OCI-LY7 (cell line): ENCODE measurements around the gene GRM1. TPM values are rescaled to one million over a fixed set of nuclear protein-coding genes. Genes with fewer than 3 reads are reported as not detected.
A peak's percentile ranks its signal among the peaks of the same experiment; 100 is the strongest.

Experiments
- BruUV-seq: library from RNA; stranded (reverse); fragments of 400-500 nt; replicated peaks from 2 replicates; lab custom pipeline; 2021; lab: Mats Ljungman, UMichigan
- CTCF ChIA-PET: fragments of 300-600 bp; sonication (Branson Sonifier 250); formaldehyde crosslinking; loops from one replicate; lab custom pipeline; 2022; ENCODE audit warnings: antibody characterized with exemption; ENCODE audit not compliant: unreplicated experiment; lab: Charles Lee
- POLR2A ChIA-PET: fragments of 300-600 bp; sonication (Branson Sonifier 250); formaldehyde crosslinking; loops from one replicate; lab custom pipeline; 2022; ENCODE audit warnings: antibody characterized with exemption; lab: Charles Lee
- DNase-seq: peaks from one replicate; pipeline ENCODE4 v3.0.0-alpha.2; 2015; ENCODE audit warnings: low spot score
- H2AFZ ChIP-seq: fragments of 200-600 bp; sonication (generic), shearing (Covaris generic); 2 replicates; pipeline ENCODE4 v1.6.1; 2014; ENCODE audit warnings: mild to moderate bottlenecking, antibody characterized with exemption, low read length, moderate library complexity
- H3K27ac ChIP-seq: fragments of 200-600 bp; sonication (generic); 2 replicates; pipeline ENCODE4 v1.5.1; 2014; ENCODE audit warnings: mixed run types, low read depth, mild to moderate bottlenecking, moderate library complexity, low read length, inconsistent platforms; ENCODE audit not compliant: poor library complexity, severe bottlenecking
- H3K36me3 ChIP-seq: fragments of 200-600 bp; sonication (generic); 2 replicates; pipeline ENCODE4 v1.6.1; 2014; ENCODE audit warnings: mild to moderate bottlenecking, antibody characterized with exemption, low read length, moderate library complexity, mixed read lengths; ENCODE audit not compliant: insufficient read depth
- H3K4me1 ChIP-seq: fragments of 200-600 bp; sonication (generic); 2 replicates; pipeline ENCODE4 v1.5.1; 2014; ENCODE audit warnings: mild to moderate bottlenecking, low read length; ENCODE audit not compliant: insufficient read depth, poor library complexity, severe bottlenecking
- H3K4me2 ChIP-seq: fragments of 200-600 bp; sonication (generic); 2 replicates; pipeline ENCODE4 v1.6.1; 2014; ENCODE audit warnings: mild to moderate bottlenecking, low read length
- H3K4me3 ChIP-seq: fragments of 200-600 bp; sonication (generic); 2 replicates; pipeline ENCODE4 v1.5.1; 2014; ENCODE audit warnings: mild to moderate bottlenecking, low read depth, low read length; ENCODE audit not compliant: poor library complexity, severe bottlenecking
- H3K79me2 ChIP-seq: fragments of 200-600 bp; sonication (generic); 2 replicates; pipeline ENCODE4 v1.6.1; 2016; ENCODE audit warnings: low read depth, mild to moderate bottlenecking, low read length, moderate library complexity, mixed read lengths; ENCODE audit not compliant: insufficient read depth
- H3K9me2 ChIP-seq: fragments of 200-600 bp; sonication (generic); 2 replicates; pipeline ENCODE4 v1.6.1; 2016; ENCODE audit warnings: mild to moderate bottlenecking, low read length, mixed read lengths; ENCODE audit not compliant: insufficient read depth
- H3K9me3 ChIP-seq: fragments of 200-600 bp; sonication (generic); 2 replicates; pipeline ENCODE4 v1.6.1; 2014; ENCODE audit warnings: mild to moderate bottlenecking, mixed run types, low read length, mixed read lengths
- H4K20me1 ChIP-seq: fragments of 200-600 bp; sonication (generic); 2 replicates; pipeline ENCODE4 v1.6.1; 2014; ENCODE audit warnings: mild to moderate bottlenecking, antibody characterized with exemption, low read length, moderate library complexity, mixed read lengths; ENCODE audit not compliant: insufficient read depth
- CTCF ChIP-seq: fragments of 200-600 bp; sonication (generic); conservative IDR thresholded peaks from 2 replicates; pipeline ENCODE4 v1.5.1; 2014; ENCODE audit warnings: mild to moderate bottlenecking, antibody characterized with exemption, low read length, moderate library complexity, mixed read lengths
- EZH2phosphoT487 ChIP-seq: fragments of 200-600 bp; sonication (generic); IDR thresholded peaks from 2 replicates; pipeline ENCODE4 v1.6.1; 2018; ENCODE audit warnings: low read depth, borderline replicate concordance, mild to moderate bottlenecking, mixed run types, antibody characterized with exemption, low read length, moderate library complexity, mixed read lengths
- intact Hi-C: fragments of 100-400 bp; cut with micrococcal nuclease; formaldehyde crosslinking; loops from one replicate; pipeline ENCODE4 v1.10.0; 2022; ENCODE audit not compliant: unreplicated experiment
- total RNA-seq, 2 experiments: library from RNA; depleted of rRNA in 1 of 2; stranded (reverse); fragments of >200 nt in 1 of 2; shearing (Covaris generic) in 1 of 2; gene quantifications; 2 replicates each; pipeline ENCODE4 v1.2.3, GENCODE V29; 2014 to 2022

GRM1 gene
- total RNA-seq, 2 experiments from 2014 or later = not detected

DNA sequence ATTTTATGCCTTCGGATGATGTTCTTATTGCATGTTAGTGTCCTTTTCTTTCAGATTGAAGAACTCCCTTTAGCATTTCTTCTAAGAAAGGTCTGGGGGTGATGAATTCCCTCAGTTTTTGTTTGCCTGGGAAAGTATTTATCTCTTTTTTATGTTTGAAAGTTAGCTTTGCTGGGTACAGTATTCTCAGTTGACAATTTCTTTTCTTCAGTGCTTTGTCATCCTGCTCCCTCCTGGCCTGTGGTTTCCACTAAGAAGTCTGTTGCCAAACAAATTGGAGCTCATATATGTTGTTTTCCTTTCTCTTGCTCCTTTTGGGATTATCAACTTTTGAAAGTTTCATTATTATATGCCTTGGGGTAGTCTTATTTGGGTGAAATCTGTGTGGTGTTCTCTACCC, 11.5 kb downstream of the GRM1 start:
- H4K20me1 ChIP-seq = no peaks in the 10 kb centered on the region
- BruUV-seq = no TSS peak
- no peak for DNase-seq
- no peak overlapping the region for H3K4me2 ChIP-seq
- intact Hi-C loops = no loop called here
- no peaks in the 10 kb centered on the region for H3K4me1 ChIP-seq
- no peaks in the 10 kb centered on the region for H3K79me2 ChIP-seq
- TF ChIP-seq CTCF (no peak), EZH2phosphoT487 (no peak)
- H3K4me3 ChIP-seq = no peak overlapping the region
- no peak overlapping the region for H3K27ac ChIP-seq
- no peak overlapping the region for H2AFZ ChIP-seq
- H3K9me3 ChIP-seq = no peaks in the 10 kb centered on the region
- ChIA-PET CTCF (no interaction called here), POLR2A (interaction anchor here (0.5 kb wide), 1 partner anchor 29 kb away, joined by 3 read pairs; no protein-coding TSS in a partner anchor)
- no peaks in the 10 kb centered on the region for H3K36me3 ChIP-seq
- no peaks in the 10 kb centered on the region for H3K9me2 ChIP-seq

GRCh38 chr6:146041282-146041681, 12.4 kb downstream of the GRM1 start:
- no peaks in the 10 kb centered on the region for H3K79me2 ChIP-seq
- H3K4me2 ChIP-seq = no peak overlapping the region
- no peak overlapping the region for H2AFZ ChIP-seq
- H3K9me2 ChIP-seq = no peaks in the 10 kb centered on the region
- DNase-seq = peak; percentile 11
- ChIA-PET POLR2A (interaction anchor here (0.6 kb wide), 1 partner anchor 67 kb away, joined by 4 read pairs; no protein-coding TSS in a partner anchor), CTCF (no interaction called here)
- H3K4me3 ChIP-seq = no peak overlapping the region
- no peak overlapping the region for H3K27ac ChIP-seq
- BruUV-seq = no TSS peak
- H3K36me3 ChIP-seq = no peaks in the 10 kb centered on the region
- no peaks in the 10 kb centered on the region for H4K20me1 ChIP-seq
- intact Hi-C loops = no loop called here
- TF ChIP-seq EZH2phosphoT487 (no peak), CTCF (peak; percentile 60)
- no peaks in the 10 kb centered on the region for H3K9me3 ChIP-seq
- H3K4me1 ChIP-seq = no peaks in the 10 kb centered on the region

DNA sequence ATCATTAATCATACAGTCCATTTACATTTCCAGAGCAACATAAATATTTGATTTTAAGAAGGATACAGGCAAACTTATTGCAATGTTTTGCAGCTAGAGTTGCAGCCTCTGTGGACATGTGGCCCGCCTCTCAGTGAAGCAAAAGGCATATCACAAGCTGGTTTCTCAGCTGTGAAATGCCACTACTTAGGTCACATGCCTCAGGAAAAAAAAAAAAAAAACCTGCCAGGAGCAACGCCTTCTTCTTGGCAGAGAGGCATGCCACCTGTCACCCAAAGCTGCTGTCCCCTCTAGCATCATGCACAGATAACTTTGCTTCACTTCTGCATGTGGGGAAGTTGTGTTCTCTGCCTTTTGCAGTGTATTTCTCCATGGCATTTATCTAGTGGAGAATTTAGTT, 18.5 kb downstream of the GRM1 start:
- Histone ChIP-seq H3K27ac (no peak overlapping the region), H3K36me3 (no peaks in the 10 kb centered on the region), H3K4me3 (no peak overlapping the region), H3K9me2 (no peaks in the 10 kb centered on the region), H3K4me1 (no peaks in the 10 kb centered on the region), H2AFZ (no peak overlapping the region), H3K9me3 (no peaks in the 10 kb centered on the region), H3K4me2 (no peak overlapping the region), H4K20me1 (no peaks in the 10 kb centered on the region), H3K79me2 (no peaks in the 10 kb centered on the region)
- TF ChIP-seq EZH2phosphoT487 (no peak), CTCF (no peak)
- no TSS peak for BruUV-seq
- intact Hi-C loops = no loop called here
- ChIA-PET POLR2A (interaction anchor here (0.6 to 1.1 kb wide), 3 partner anchors 14 to 264 kb away, joined by 3 to 4 read pairs (median 3); no protein-coding TSS in a partner anchor), CTCF (no interaction called here)
- DNase-seq = no peak
